GM06990 (cell line): ENCODE data around the gene RCC2.

ENCODE experiments used
- DNase-seq: peaks from one replicate; pipeline ENCODE4 v3.0.0-alpha.2; 2011; ENCODE audit not compliant: insufficient read length; ENCODE audit errors: extremely low read depth
- H3K27me3 ChIP-seq: replicated peaks from 2 replicates; pipeline ENCODE4 v1.6.0; 2011; ENCODE audit warnings: low read length; ENCODE audit not compliant: control insufficient read depth, insufficient read depth
- H3K36me3 ChIP-seq: 2 replicates; pipeline ENCODE4 v1.5.1; 2011; ENCODE audit warnings: low read length; ENCODE audit not compliant: control insufficient read depth, insufficient read depth
- H3K4me3 ChIP-seq: replicated peaks from 2 replicates; pipeline ENCODE4 v1.5.1; 2011; ENCODE audit warnings: low read depth, mild to moderate bottlenecking, control low read depth, low read length
- TF ChIP-seq, protein P1 (sequence below): IDR thresholded peaks from 2 replicates; pipeline ENCODE4 v1.5.1; 2011; ENCODE audit warnings: low read length, control low read depth, mild to moderate bottlenecking, inconsistent platforms; ENCODE audit not compliant: insufficient read depth, poor library complexity, severe bottlenecking

The RCC2 gene

DNA sequence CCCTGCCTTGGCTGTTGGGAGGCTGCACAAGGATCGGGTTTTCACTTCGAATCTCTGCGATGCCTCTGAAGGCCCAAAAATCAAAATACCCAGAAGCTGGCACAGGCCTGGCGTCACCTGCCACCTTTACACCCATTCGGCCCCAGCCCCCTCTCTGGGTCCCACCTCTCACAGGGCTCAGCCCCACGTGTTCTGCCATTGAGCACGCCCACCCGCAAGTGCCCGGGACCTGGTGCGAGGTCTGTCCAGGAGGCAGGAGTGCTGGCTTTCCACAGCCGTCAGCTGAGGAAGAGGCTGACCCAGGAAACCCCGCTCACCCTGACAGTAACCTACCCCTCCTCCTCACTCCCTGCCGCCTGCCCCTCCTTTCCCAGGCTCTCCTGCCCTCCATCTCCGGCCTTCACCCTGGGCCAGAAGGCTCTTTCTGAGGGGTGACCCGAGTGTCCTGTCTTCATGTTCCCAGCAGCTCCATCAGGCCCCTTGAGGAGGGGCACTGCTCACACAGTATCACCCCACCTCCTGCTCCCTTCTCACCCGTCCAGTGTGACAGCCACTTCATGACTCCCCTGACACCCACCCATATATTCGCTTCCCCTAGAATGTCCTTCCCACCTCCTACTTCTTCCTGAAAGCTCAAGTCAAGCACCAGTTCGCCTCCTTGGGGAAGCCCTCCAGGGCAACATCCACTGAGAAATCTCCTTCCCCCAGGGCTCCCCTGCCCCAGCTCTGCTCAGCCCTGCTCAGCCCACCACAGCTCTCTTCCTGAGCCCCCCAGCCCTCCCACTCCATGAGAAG lies 13.5 kb downstream of the RCC2 start:
- TF ChIP-seq, protein P1, sequence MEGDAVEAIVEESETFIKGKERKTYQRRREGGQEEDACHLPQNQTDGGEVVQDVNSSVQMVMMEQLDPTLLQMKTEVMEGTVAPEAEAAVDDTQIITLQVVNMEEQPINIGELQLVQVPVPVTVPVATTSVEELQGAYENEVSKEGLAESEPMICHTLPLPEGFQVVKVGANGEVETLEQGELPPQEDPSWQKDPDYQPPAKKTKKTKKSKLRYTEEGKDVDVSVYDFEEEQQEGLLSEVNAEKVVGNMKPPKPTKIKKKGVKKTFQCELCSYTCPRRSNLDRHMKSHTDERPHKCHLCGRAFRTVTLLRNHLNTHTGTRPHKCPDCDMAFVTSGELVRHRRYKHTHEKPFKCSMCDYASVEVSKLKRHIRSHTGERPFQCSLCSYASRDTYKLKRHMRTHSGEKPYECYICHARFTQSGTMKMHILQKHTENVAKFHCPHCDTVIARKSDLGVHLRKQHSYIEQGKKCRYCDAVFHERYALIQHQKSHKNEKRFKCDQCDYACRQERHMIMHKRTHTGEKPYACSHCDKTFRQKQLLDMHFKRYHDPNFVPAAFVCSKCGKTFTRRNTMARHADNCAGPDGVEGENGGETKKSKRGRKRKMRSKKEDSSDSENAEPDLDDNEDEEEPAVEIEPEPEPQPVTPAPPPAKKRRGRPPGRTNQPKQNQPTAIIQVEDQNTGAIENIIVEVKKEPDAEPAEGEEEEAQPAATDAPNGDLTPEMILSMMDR: no peak
- no peak for DNase-seq
- H3K27me3 ChIP-seq: no peaks in the 10 kb centered on the region
- peaks cover 55% of the 10 kb centered on the region for H3K36me3 ChIP-seq
- H3K4me3 ChIP-seq: no peak overlapping the region

DNA sequence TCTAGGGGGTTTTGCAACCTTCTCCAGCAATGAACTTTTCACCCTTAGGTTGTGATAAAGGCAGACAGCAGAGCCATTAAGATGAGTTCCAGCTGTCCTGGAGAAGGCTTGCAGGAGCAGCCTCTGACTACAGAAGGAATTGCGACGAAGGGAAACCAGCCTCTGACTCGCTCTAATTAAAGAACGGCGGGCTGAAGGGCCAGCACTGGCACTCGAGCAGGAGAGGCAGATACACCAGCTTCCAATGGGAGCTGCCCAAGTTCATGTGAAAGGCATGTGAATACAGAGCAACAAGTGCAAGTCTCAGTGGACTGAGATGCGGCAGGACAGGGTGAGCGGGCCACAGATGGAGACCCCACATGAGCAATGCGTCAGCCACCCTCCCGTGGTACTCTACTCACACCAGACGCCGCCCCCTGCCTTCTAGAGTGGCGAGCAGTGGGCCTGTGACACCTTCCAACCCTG lies 15.7 kb downstream of the RCC2 start:
- DNase-seq: no peak
- Histone ChIP-seq H3K36me3 (peaks cover 56% of the 10 kb centered on the region), H3K27me3 (no peaks in the 10 kb centered on the region), H3K4me3 (no peak overlapping the region)
- TF ChIP-seq, protein P1: no peak

DNA sequence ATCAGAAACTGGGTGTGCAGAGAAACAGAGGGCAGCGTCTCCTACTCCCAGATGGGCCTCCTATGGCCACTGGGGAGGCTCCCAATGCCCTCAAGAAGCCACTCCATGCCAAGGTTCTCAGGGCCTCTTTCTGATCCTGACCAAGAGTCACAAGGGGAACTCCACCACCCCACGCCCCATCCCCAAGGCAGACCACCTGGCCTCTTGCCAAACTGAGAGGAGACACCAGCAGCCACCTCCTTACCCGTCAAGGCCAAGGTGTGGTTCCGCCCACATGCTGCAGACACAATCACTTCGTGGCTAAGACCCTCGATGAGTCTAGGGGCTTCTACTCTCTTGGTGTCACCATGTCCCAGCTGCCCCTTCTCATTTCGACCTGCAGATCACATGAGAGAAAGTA lies 17.0 kb downstream of the RCC2 start:
- H3K27me3 ChIP-seq: no peaks in the 10 kb centered on the region
- TF ChIP-seq, protein P1: no peak
- no peak overlapping the region for H3K4me3 ChIP-seq
- no peak for DNase-seq
- H3K36me3 ChIP-seq: peaks cover 47% of the 10 kb centered on the region

DNA sequence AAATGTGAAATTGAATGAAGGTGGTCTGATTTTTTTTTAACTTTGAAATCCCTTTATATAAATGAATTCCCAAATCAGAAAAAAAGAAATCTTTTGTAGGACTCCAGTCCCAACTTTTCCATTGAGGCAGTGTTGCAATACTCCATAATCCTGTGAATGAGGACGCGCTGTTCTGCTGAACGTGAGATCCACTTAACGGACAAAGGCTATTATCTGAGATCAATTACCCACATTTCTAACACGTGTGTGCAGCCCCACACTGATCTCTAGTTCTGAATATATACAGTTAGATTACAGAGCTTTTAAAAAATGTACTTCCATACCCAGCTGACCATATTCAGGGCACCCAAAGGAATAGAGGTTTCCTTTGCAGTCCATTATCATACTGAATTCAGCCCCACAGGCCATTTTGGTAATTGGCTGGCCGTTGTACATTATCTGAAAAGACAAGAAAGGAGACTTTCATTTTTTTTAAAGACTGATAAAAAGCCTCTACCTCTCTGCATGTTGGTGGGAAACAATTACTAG lies 19.0 kb downstream of the RCC2 start:
- DNase-seq: no peak
- Histone ChIP-seq H3K36me3 (peaks cover 46% of the 10 kb centered on the region), H3K27me3 (no peaks in the 10 kb centered on the region), H3K4me3 (no peak overlapping the region)
- TF ChIP-seq, protein P1: no peak

DNA sequence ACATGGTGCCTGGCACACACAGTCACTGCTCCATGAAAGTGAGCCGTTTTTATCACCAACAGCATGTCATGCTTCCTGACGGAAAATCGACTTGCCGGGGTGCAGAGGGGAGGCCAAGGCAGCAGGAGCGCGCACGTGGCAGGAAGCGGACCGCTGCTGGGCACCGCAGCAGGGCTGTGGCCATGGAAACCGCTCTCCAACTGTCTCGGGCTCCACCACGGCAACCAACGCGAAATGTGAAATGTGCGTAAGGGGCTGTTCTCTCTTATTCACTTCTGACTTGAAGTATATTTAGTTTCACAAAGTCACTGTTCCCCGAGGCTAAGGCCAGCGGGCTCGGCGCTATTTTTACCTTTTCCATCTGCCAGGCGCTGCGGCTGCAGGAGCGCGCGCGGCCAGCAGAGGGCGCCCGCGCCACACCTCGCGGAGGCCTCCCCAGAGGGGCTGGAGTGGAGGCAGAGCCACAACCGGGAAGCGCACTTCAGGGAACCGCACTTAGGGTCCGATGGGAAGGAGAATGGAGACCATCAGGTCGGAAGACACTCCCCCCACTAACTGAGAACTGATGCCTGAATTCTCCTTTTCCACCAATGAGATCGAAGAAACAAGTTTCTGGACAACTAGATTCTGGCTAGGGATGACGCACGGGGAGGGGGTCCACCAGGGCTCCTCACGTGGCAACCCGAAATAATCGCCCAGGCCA lies 19.7 kb downstream of the RCC2 start:
- TF ChIP-seq, protein P1: peak; percentile 98
- Histone ChIP-seq H3K36me3 (peaks cover 40% of the 10 kb centered on the region), H3K4me3 (no peak overlapping the region), H3K27me3 (no peaks in the 10 kb centered on the region)
- peak; percentile 61 for DNase-seq
